H1 (cell line): ENCODE results near the gene SRRM4. TPM values are rescaled to one million over a fixed set of nuclear protein-coding genes. Genes with fewer than 3 reads are reported as not detected.

Experiments
- CTCF ChIA-PET: fragments of 300-600 bp; sonication (Branson Sonifier 250); formaldehyde crosslinking; loops from one replicate; lab custom pipeline; 2021; ENCODE audit not compliant: partially characterized antibody; lab: Charles Lee
- POLR2A ChIA-PET: fragments of 300-600 bp; sonication (Branson Sonifier 250); formaldehyde crosslinking; loops from one replicate; lab custom pipeline; 2021; ENCODE audit warnings: inconsistent platforms; ENCODE audit not compliant: partially characterized antibody; lab: Charles Lee
- DNase-seq, 2 experiments: peaks; one replicate each; pipeline versions ENCODE4 v3.0.0 to v3.0.0-alpha.2; 2010 to 2022; ENCODE audit warnings: low spot score in 2 of 2, low read depth in 1 of 2, mixed read lengths in 1 of 2
- FAIRE-seq: peaks from 2 replicates; lab custom pipeline; 2011; peaks lifted over from hg19 to GRCh38; lab: Jason Lieb, UNC
- H2AFZ ChIP-seq: 2 replicates; pipeline ENCODE4 v1.8.1; 2012; ENCODE audit warnings: low read length, inconsistent platforms
- H2AK5ac ChIP-seq: 2 replicates; pipeline ENCODE4 v1.6.1; 2013; ENCODE audit warnings: low read depth, low read length
- H2BK120ac ChIP-seq: replicated peaks from 2 replicates; pipeline ENCODE3; 2013; ENCODE audit warnings: low read depth, low read length, inconsistent platforms
- H2BK12ac ChIP-seq: 2 replicates; pipeline ENCODE4 v1.6.1; 2013; ENCODE audit warnings: low read depth, low read length
- H2BK15ac ChIP-seq: 2 replicates; pipeline ENCODE4 v1.6.1; 2013; ENCODE audit warnings: low read length
- H2BK20ac ChIP-seq: 2 replicates; pipeline ENCODE4 v1.6.1; 2013; ENCODE audit warnings: low read length
- H2BK5ac ChIP-seq: 2 replicates; pipeline ENCODE4 v1.6.1; 2013; ENCODE audit warnings: low read depth, low read length
- H3K14ac ChIP-seq: 2 replicates; pipeline ENCODE4 v1.6.1; 2013; ENCODE audit warnings: inconsistent platforms; ENCODE audit not compliant: insufficient read length
- H3K18ac ChIP-seq: 2 replicates; pipeline ENCODE4 v1.6.1; 2013; ENCODE audit warnings: low read length; ENCODE audit errors: extremely low read depth
- H3K23ac ChIP-seq: 2 replicates; pipeline ENCODE4 v1.6.1; 2013; ENCODE audit warnings: inconsistent platforms; ENCODE audit not compliant: insufficient read length
- H3K23me2 ChIP-seq: 2 replicates; pipeline ENCODE4 v1.6.1; 2013; ENCODE audit warnings: low read depth, low read length
- H3K27ac ChIP-seq: 2 replicates; pipeline ENCODE4 v1.6.1; 2011; ENCODE audit warnings: low read depth, low read length, inconsistent platforms
- H3K27me3 ChIP-seq, 4 experiments: replicated peaks in 1 of 4; 1 replicate in 1 of 4; 2 replicates in 3 of 4; pipeline versions ENCODE4 v1.6.1 to v1.8.1; 2011 to 2013; ENCODE audit warnings: low read length in 3 of 4, mild to moderate bottlenecking in 3 of 4, inconsistent platforms in 2 of 4, mixed read lengths in 2 of 4, moderate library complexity in 1 of 4; ENCODE audit not compliant: control insufficient read depth in 3 of 4, insufficient read depth in 3 of 4; ENCODE audit errors: extremely low read depth in 1 of 4
- H3K36me3 ChIP-seq, 4 experiments: 2 replicates each; pipeline versions ENCODE4 v1.6.1 to v1.8.1; 2011 to 2013; ENCODE audit warnings: mild to moderate bottlenecking in 4 of 4, low read length in 3 of 4, moderate library complexity in 2 of 4, control low read depth in 1 of 4, inconsistent platforms in 1 of 4; ENCODE audit not compliant: insufficient read depth in 4 of 4, control insufficient read depth in 2 of 4
- H3K4ac ChIP-seq: replicated peaks from 2 replicates; pipeline ENCODE3; 2013; ENCODE audit warnings: low read length, low read depth, mixed read lengths, inconsistent platforms; ENCODE audit not compliant: insufficient read length
- H3K4me1 ChIP-seq, 4 experiments: replicated peaks in 1 of 4; 1 replicate in 1 of 4; 2 replicates in 3 of 4; pipeline versions ENCODE4 v1.6.1 to v1.8.1; 2011 to 2013; ENCODE audit warnings: low read length in 3 of 4, inconsistent platforms in 2 of 4, mixed read lengths in 1 of 4; ENCODE audit not compliant: insufficient read depth in 4 of 4, control insufficient read depth in 3 of 4
- H3K4me2 ChIP-seq, 2 experiments: 2 replicates each; pipeline versions ENCODE4 v1.6.1 to v1.8.1; 2011 to 2013; ENCODE audit warnings: low read depth in 2 of 2, low read length in 2 of 2, control low read depth in 1 of 2, inconsistent platforms in 1 of 2, mild to moderate bottlenecking in 1 of 2; ENCODE audit not compliant: insufficient read depth in 1 of 2
- H3K4me3 ChIP-seq, 4 experiments: fragments of 200-600, 300-600 bp in 1 of 4; sonication (generic), shearing (Covaris generic), sonication (Bioruptor Twin) in 1 of 4; 2 replicates each; pipeline versions ENCODE4 v1.5.1 to v1.8.1; 2011 to 2016; ENCODE audit warnings: low read length in 4 of 4, low read depth in 3 of 4, control low read depth in 2 of 4, inconsistent platforms in 2 of 4, mild to moderate bottlenecking in 2 of 4, mixed read lengths in 1 of 4, moderate library complexity in 1 of 4; ENCODE audit not compliant: insufficient read depth in 2 of 4; ENCODE audit errors: extremely low read depth in 1 of 4
- H3K56ac ChIP-seq: replicated peaks from 2 replicates; pipeline ENCODE3; 2013; ENCODE audit warnings: low read depth, mild to moderate bottlenecking, mixed read lengths, low read length, inconsistent platforms; ENCODE audit not compliant: insufficient read length
- H3K79me1 ChIP-seq: 2 replicates; pipeline ENCODE4 v1.6.1; 2013; ENCODE audit warnings: low read depth, low read length, control low read depth
- H3K79me2 ChIP-seq, 2 experiments: 2 replicates each; pipeline versions ENCODE4 v1.6.1 to v1.8.1; 2012 to 2013; ENCODE audit warnings: low read length in 2 of 2, mild to moderate bottlenecking in 2 of 2, inconsistent platforms in 1 of 2; ENCODE audit not compliant: insufficient read depth in 2 of 2, control insufficient read depth in 1 of 2
- H3K9ac ChIP-seq, 4 experiments: replicated peaks in 1 of 4; 1 replicate in 1 of 4; 2 replicates in 3 of 4; pipeline versions ENCODE4 v1.6.1 to v1.8.1; 2011 to 2013; ENCODE audit warnings: low read depth in 3 of 4, low read length in 3 of 4, control low read depth in 2 of 4, mild to moderate bottlenecking in 2 of 4, moderate library complexity in 2 of 4, inconsistent platforms in 1 of 4; ENCODE audit errors: extremely low read depth in 1 of 4
- H3K9me3 ChIP-seq, 2 experiments: 2 replicates each; pipeline versions ENCODE4 v1.6.1 to v1.8.1; 2012 to 2013; ENCODE audit warnings: mild to moderate bottlenecking in 2 of 2, moderate library complexity in 2 of 2, control low read depth in 1 of 2, inconsistent platforms in 1 of 2, low read depth in 1 of 2, low read length in 1 of 2, mixed read lengths in 1 of 2; ENCODE audit not compliant: insufficient read depth in 2 of 2
- H4K20me1 ChIP-seq, 2 experiments: replicated peaks in 1 of 2; 2 replicates each; pipeline versions ENCODE3 to v1.8.1; 2011 to 2013; ENCODE audit warnings: inconsistent platforms in 2 of 2, low read length in 2 of 2, mild to moderate bottlenecking in 1 of 2; ENCODE audit not compliant: insufficient read depth in 2 of 2, control insufficient read depth in 1 of 2
- H4K5ac ChIP-seq: 2 replicates; pipeline ENCODE4 v1.6.1; 2013; ENCODE audit warnings: low read length, low read depth, mixed read lengths, inconsistent platforms; ENCODE audit not compliant: insufficient read length
- H4K8ac ChIP-seq: 2 replicates; pipeline ENCODE4 v1.8.0; 2013; ENCODE audit warnings: mild to moderate bottlenecking, moderate library complexity, low read length, inconsistent platforms; ENCODE audit not compliant: insufficient read depth; ENCODE audit errors: extremely low read depth
- H4K91ac ChIP-seq: replicated peaks from 2 replicates; pipeline ENCODE3; 2013; ENCODE audit warnings: low read length, mixed read lengths, inconsistent platforms; ENCODE audit not compliant: insufficient read length
- JUND ChIP-seq: IDR thresholded peaks from 2 replicates; pipeline ENCODE4 v1.6.1; 2011; ENCODE audit warnings: mild to moderate bottlenecking, improper control_type of control experiment, low read length
- KDM1A ChIP-seq: fragments of 200-600, 300-600 bp; sonication (generic); IDR thresholded peaks from 2 replicates; pipeline ENCODE4 v1.7.1; 2016; ENCODE audit warnings: mild to moderate bottlenecking, low read length, borderline replicate concordance
- NANOG ChIP-seq: IDR thresholded peaks from 2 replicates; pipeline ENCODE4 v1.6.1; 2011; ENCODE audit warnings: low read length, low read depth, mild to moderate bottlenecking, inconsistent platforms; ENCODE audit not compliant: insufficient read depth, poor library complexity, severe bottlenecking
- WGBS, 2 experiments: shearing (Covaris generic) in 1 of 2; methylation state at CpG; one replicate each; pipeline versions ENCODE4 v1.1.6 to v1.1.7; 2013 to 2015; ENCODE audit warnings: low lambda C conversion rate in 2 of 2, mixed read lengths in 2 of 2, inconsistent platforms in 1 of 2, low coverage in 1 of 2, missing lambda C conversion rate in 1 of 2; ENCODE audit not compliant: insufficient replicate concordance in 2 of 2, insufficient coverage in 1 of 2, insufficient read length in 1 of 2; ENCODE audit errors: extremely low coverage in 1 of 2, missing lambda C conversion rate in 1 of 2; 5-methylcytosine and 5-hydroxymethylcytosine counted together
- polyA plus RNA-seq, 7 experiments: library from polyadenylated mRNA; depleted of rRNA in 3 of 7; stranded (reverse) in 5 of 7; unstranded in 2 of 7; fragments of >200 nt in 5 of 7; fragments of 200-250 nt in 2 of 7; gene quantifications; 1 replicate in 5 of 7; 2 replicates in 1 of 7; 4 replicates in 1 of 7; pipeline versions ENCODE4 v1.2.1 to v1.2.3, GENCODE V29; 2011 to 2013; ENCODE audit warnings: missing spikeins in 2 of 7, mixed read lengths in 2 of 7
- total RNA-seq: library from RNA; stranded (reverse); fragmentation: NEBNext Ultra II Directional; extraction: Animal tissue kit (Norgen Biotek cat#: 25700); gene quantifications from 2 replicates; pipeline ENCODE4 v1.2.1, GENCODE V29; 2021

The SRRM4 gene
- total and polyA plus RNA-seq, 2 of the 8 experiments (the other 6 are each of a cell fraction or from before 2014, with no cell fraction given), result 0.53 to 1.1 TPM

DNA sequence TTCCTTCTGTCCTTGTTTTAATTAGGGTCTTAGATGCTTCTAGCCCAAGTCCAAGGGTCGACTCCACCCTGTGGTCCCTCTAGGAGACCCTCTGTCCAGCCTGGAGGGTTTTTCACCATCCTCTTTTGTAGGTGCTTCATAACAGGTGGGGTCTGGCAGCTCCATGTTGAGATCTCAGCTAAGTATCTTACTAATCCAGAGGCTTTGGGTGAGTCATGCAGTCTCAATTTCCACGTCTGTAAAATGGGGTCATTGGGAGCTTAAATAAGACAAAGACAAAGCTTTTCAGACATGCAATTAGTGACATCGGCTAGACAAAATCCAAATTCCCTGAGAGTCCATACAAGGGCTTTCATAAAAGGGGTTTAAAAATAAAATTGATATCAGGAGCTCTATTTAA, 200.6 kb downstream of the SRRM4 start:
- Histone ChIP-seq H3K4ac (no peak overlapping the region), H3K4me2 (peak overlapping the region in 1 of 2 experiments; percentile 62; a peak in 1 of 4 replicates), H3K18ac (no peak overlapping the region), H2AK5ac (0 out of 2 replicates have a peak overlapping the region, but pooled peaks have one; percentile 75), H3K27me3 (no peaks in the 10 kb centered on the region; a peak in 1 of 7 replicates), H3K14ac (no peak overlapping the region), H3K56ac (no peak overlapping the region), H3K79me2 (peaks cover 0 to 10% of the 10 kb centered on the region in 2 experiments; a peak in 1 of 4 replicates), H2AFZ (no peak overlapping the region), H3K23me2 (no peaks in the 10 kb centered on the region; the same call in 1 of the 2 replicates), H4K20me1 (no peaks in the 10 kb centered on the region), H3K9ac (no peak overlapping the region), H3K27ac (no peak overlapping the region), H4K8ac (no peak overlapping the region), H4K91ac (no peak overlapping the region), H4K5ac (no peak overlapping the region), H2BK15ac (no peak overlapping the region), H2BK20ac (no peak overlapping the region), H3K9me3 (no peaks in the 10 kb centered on the region), H3K36me3 (peaks cover 0 to 2% (median 0%) of the 10 kb centered on the region in 4 experiments; a peak in 1 of 8 replicates), H3K4me1 (peaks cover 15 to 25% (median 18%) of the 10 kb centered on the region in 4 experiments), H3K4me3 (no peak overlapping the region), H2BK5ac (no peak overlapping the region), H2BK120ac (no peak overlapping the region), H2BK12ac (no peak overlapping the region), H3K23ac (no peak overlapping the region), H3K79me1 (no peaks in the 10 kb centered on the region)
- DNase-seq, result no peak
- TF ChIP-seq KDM1A (0 out of 2 replicates have a peak, but pooled peaks have one; percentile 65), NANOG (no peak), JUND (0 out of 2 replicates have a peak, but pooled peaks have one; percentile 13)
- ChIA-PET POLR2A (interaction anchor here (4.9 kb wide), 1 partner anchor 28 kb away, joined by 24 read pairs; no protein-coding TSS in a partner anchor), CTCF (interaction anchor here (0.6 to 1.3 kb wide), 4 partner anchors 49 to 232 kb away, joined by 3 read pairs; no protein-coding TSS in a partner anchor)
- WGBS, 2 experiments, result 85% methylated on average over 3 of the region's 3 CpGs; no CpG with 5 or more reads in 1 of the 2 experiments
- no peak for FAIRE-seq
